H1 (cell line): ENCODE measurements around the gene RELN. TPM values are rescaled to one million over a fixed set of nuclear protein-coding genes. Genes with fewer than 3 reads are reported as not detected.

Source experiments
- CTCF ChIA-PET: fragments of 300-600 bp; sonication (Branson Sonifier 250); formaldehyde crosslinking; loops from one replicate; lab custom pipeline; 2021; ENCODE audit not compliant: partially characterized antibody; lab: Charles Lee
- POLR2A ChIA-PET: fragments of 300-600 bp; sonication (Branson Sonifier 250); formaldehyde crosslinking; loops from one replicate; lab custom pipeline; 2021; ENCODE audit warnings: inconsistent platforms; ENCODE audit not compliant: partially characterized antibody; lab: Charles Lee
- DNase-seq, 2 experiments: peaks; one replicate each; pipeline versions ENCODE4 v3.0.0 to v3.0.0-alpha.2; 2010 to 2022; ENCODE audit warnings: low spot score in 2 of 2, low read depth in 1 of 2, mixed read lengths in 1 of 2
- FAIRE-seq: peaks from 2 replicates; lab custom pipeline; 2011; peaks lifted over from hg19 to GRCh38; lab: Jason Lieb, UNC
- H2AFZ ChIP-seq: 2 replicates; pipeline ENCODE4 v1.8.1; 2012; ENCODE audit warnings: low read length, inconsistent platforms
- H2AK5ac ChIP-seq: 2 replicates; pipeline ENCODE4 v1.6.1; 2013; ENCODE audit warnings: low read depth, low read length
- H2BK120ac ChIP-seq: replicated peaks from 2 replicates; pipeline ENCODE3; 2013; ENCODE audit warnings: low read depth, low read length, inconsistent platforms
- H2BK12ac ChIP-seq: 2 replicates; pipeline ENCODE4 v1.6.1; 2013; ENCODE audit warnings: low read depth, low read length
- H2BK15ac ChIP-seq: 2 replicates; pipeline ENCODE4 v1.6.1; 2013; ENCODE audit warnings: low read length
- H2BK20ac ChIP-seq: 2 replicates; pipeline ENCODE4 v1.6.1; 2013; ENCODE audit warnings: low read length
- H2BK5ac ChIP-seq: 2 replicates; pipeline ENCODE4 v1.6.1; 2013; ENCODE audit warnings: low read depth, low read length
- H3K14ac ChIP-seq: 2 replicates; pipeline ENCODE4 v1.6.1; 2013; ENCODE audit warnings: inconsistent platforms; ENCODE audit not compliant: insufficient read length
- H3K18ac ChIP-seq: 2 replicates; pipeline ENCODE4 v1.6.1; 2013; ENCODE audit warnings: low read length; ENCODE audit errors: extremely low read depth
- H3K23ac ChIP-seq: 2 replicates; pipeline ENCODE4 v1.6.1; 2013; ENCODE audit warnings: inconsistent platforms; ENCODE audit not compliant: insufficient read length
- H3K23me2 ChIP-seq: 2 replicates; pipeline ENCODE4 v1.6.1; 2013; ENCODE audit warnings: low read depth, low read length
- H3K27ac ChIP-seq: 2 replicates; pipeline ENCODE4 v1.6.1; 2011; ENCODE audit warnings: low read depth, low read length, inconsistent platforms
- H3K27me3 ChIP-seq, 4 experiments: replicated peaks in 1 of 4; 1 replicate in 1 of 4; 2 replicates in 3 of 4; pipeline versions ENCODE4 v1.6.1 to v1.8.1; 2011 to 2013; ENCODE audit warnings: low read length in 3 of 4, mild to moderate bottlenecking in 3 of 4, inconsistent platforms in 2 of 4, mixed read lengths in 2 of 4, moderate library complexity in 1 of 4; ENCODE audit not compliant: control insufficient read depth in 3 of 4, insufficient read depth in 3 of 4; ENCODE audit errors: extremely low read depth in 1 of 4
- H3K36me3 ChIP-seq, 4 experiments: 2 replicates each; pipeline versions ENCODE4 v1.6.1 to v1.8.1; 2011 to 2013; ENCODE audit warnings: mild to moderate bottlenecking in 4 of 4, low read length in 3 of 4, moderate library complexity in 2 of 4, control low read depth in 1 of 4, inconsistent platforms in 1 of 4; ENCODE audit not compliant: insufficient read depth in 4 of 4, control insufficient read depth in 2 of 4
- H3K4ac ChIP-seq: replicated peaks from 2 replicates; pipeline ENCODE3; 2013; ENCODE audit warnings: low read length, low read depth, mixed read lengths, inconsistent platforms; ENCODE audit not compliant: insufficient read length
- H3K4me1 ChIP-seq, 4 experiments: replicated peaks in 1 of 4; 1 replicate in 1 of 4; 2 replicates in 3 of 4; pipeline versions ENCODE4 v1.6.1 to v1.8.1; 2011 to 2013; ENCODE audit warnings: low read length in 3 of 4, inconsistent platforms in 2 of 4, mixed read lengths in 1 of 4; ENCODE audit not compliant: insufficient read depth in 4 of 4, control insufficient read depth in 3 of 4
- H3K4me2 ChIP-seq, 2 experiments: 2 replicates each; pipeline versions ENCODE4 v1.6.1 to v1.8.1; 2011 to 2013; ENCODE audit warnings: low read depth in 2 of 2, low read length in 2 of 2, control low read depth in 1 of 2, inconsistent platforms in 1 of 2, mild to moderate bottlenecking in 1 of 2; ENCODE audit not compliant: insufficient read depth in 1 of 2
- H3K4me3 ChIP-seq, 4 experiments: fragments of 200-600, 300-600 bp in 1 of 4; sonication (generic), shearing (Covaris generic), sonication (Bioruptor Twin) in 1 of 4; 2 replicates each; pipeline versions ENCODE4 v1.5.1 to v1.8.1; 2011 to 2016; ENCODE audit warnings: low read length in 4 of 4, low read depth in 3 of 4, control low read depth in 2 of 4, inconsistent platforms in 2 of 4, mild to moderate bottlenecking in 2 of 4, mixed read lengths in 1 of 4, moderate library complexity in 1 of 4; ENCODE audit not compliant: insufficient read depth in 2 of 4; ENCODE audit errors: extremely low read depth in 1 of 4
- H3K56ac ChIP-seq: replicated peaks from 2 replicates; pipeline ENCODE3; 2013; ENCODE audit warnings: low read depth, mild to moderate bottlenecking, mixed read lengths, low read length, inconsistent platforms; ENCODE audit not compliant: insufficient read length
- H3K79me1 ChIP-seq: 2 replicates; pipeline ENCODE4 v1.6.1; 2013; ENCODE audit warnings: low read depth, low read length, control low read depth
- H3K79me2 ChIP-seq, 2 experiments: 2 replicates each; pipeline versions ENCODE4 v1.6.1 to v1.8.1; 2012 to 2013; ENCODE audit warnings: low read length in 2 of 2, mild to moderate bottlenecking in 2 of 2, inconsistent platforms in 1 of 2; ENCODE audit not compliant: insufficient read depth in 2 of 2, control insufficient read depth in 1 of 2
- H3K9ac ChIP-seq, 4 experiments: replicated peaks in 1 of 4; 1 replicate in 1 of 4; 2 replicates in 3 of 4; pipeline versions ENCODE4 v1.6.1 to v1.8.1; 2011 to 2013; ENCODE audit warnings: low read depth in 3 of 4, low read length in 3 of 4, control low read depth in 2 of 4, mild to moderate bottlenecking in 2 of 4, moderate library complexity in 2 of 4, inconsistent platforms in 1 of 4; ENCODE audit errors: extremely low read depth in 1 of 4
- H3K9me3 ChIP-seq, 2 experiments: 2 replicates each; pipeline versions ENCODE4 v1.6.1 to v1.8.1; 2012 to 2013; ENCODE audit warnings: mild to moderate bottlenecking in 2 of 2, moderate library complexity in 2 of 2, control low read depth in 1 of 2, inconsistent platforms in 1 of 2, low read depth in 1 of 2, low read length in 1 of 2, mixed read lengths in 1 of 2; ENCODE audit not compliant: insufficient read depth in 2 of 2
- H4K20me1 ChIP-seq, 2 experiments: replicated peaks in 1 of 2; 2 replicates each; pipeline versions ENCODE3 to v1.8.1; 2011 to 2013; ENCODE audit warnings: inconsistent platforms in 2 of 2, low read length in 2 of 2, mild to moderate bottlenecking in 1 of 2; ENCODE audit not compliant: insufficient read depth in 2 of 2, control insufficient read depth in 1 of 2
- H4K5ac ChIP-seq: 2 replicates; pipeline ENCODE4 v1.6.1; 2013; ENCODE audit warnings: low read length, low read depth, mixed read lengths, inconsistent platforms; ENCODE audit not compliant: insufficient read length
- H4K8ac ChIP-seq: 2 replicates; pipeline ENCODE4 v1.8.0; 2013; ENCODE audit warnings: mild to moderate bottlenecking, moderate library complexity, low read length, inconsistent platforms; ENCODE audit not compliant: insufficient read depth; ENCODE audit errors: extremely low read depth
- H4K91ac ChIP-seq: replicated peaks from 2 replicates; pipeline ENCODE3; 2013; ENCODE audit warnings: low read length, mixed read lengths, inconsistent platforms; ENCODE audit not compliant: insufficient read length
- ATF3 ChIP-seq: IDR thresholded peaks from 2 replicates; pipeline ENCODE4 v1.6.1; 2011; ENCODE audit warnings: low read depth, mild to moderate bottlenecking, low read length; ENCODE audit not compliant: insufficient read depth
- PHF8 ChIP-seq: fragments of 200-600 bp; sonication (generic); conservative IDR thresholded peaks from 2 replicates; pipeline ENCODE4 v1.7.1; 2012; ENCODE audit warnings: low read depth, mild to moderate bottlenecking, inconsistent platforms, low read length, moderate library complexity
- WGBS, 2 experiments: shearing (Covaris generic) in 1 of 2; methylation state at CpG; one replicate each; pipeline versions ENCODE4 v1.1.6 to v1.1.7; 2013 to 2015; ENCODE audit warnings: low lambda C conversion rate in 2 of 2, mixed read lengths in 2 of 2, inconsistent platforms in 1 of 2, low coverage in 1 of 2, missing lambda C conversion rate in 1 of 2; ENCODE audit not compliant: insufficient replicate concordance in 2 of 2, insufficient coverage in 1 of 2, insufficient read length in 1 of 2; ENCODE audit errors: extremely low coverage in 1 of 2, missing lambda C conversion rate in 1 of 2; 5-methylcytosine and 5-hydroxymethylcytosine counted together
- polyA plus RNA-seq, 7 experiments: library from polyadenylated mRNA; depleted of rRNA in 3 of 7; stranded (reverse) in 5 of 7; unstranded in 2 of 7; fragments of >200 nt in 5 of 7; fragments of 200-250 nt in 2 of 7; gene quantifications; 1 replicate in 5 of 7; 2 replicates in 1 of 7; 4 replicates in 1 of 7; pipeline versions ENCODE4 v1.2.1 to v1.2.3, GENCODE V29; 2011 to 2013; ENCODE audit warnings: missing spikeins in 2 of 7, mixed read lengths in 2 of 7
- total RNA-seq: library from RNA; stranded (reverse); fragmentation: NEBNext Ultra II Directional; extraction: Animal tissue kit (Norgen Biotek cat#: 25700); gene quantifications from 2 replicates; pipeline ENCODE4 v1.2.1, GENCODE V29; 2021

Gene RELN
- total and polyA plus RNA-seq, 2 of the 8 experiments (the other 6 are each of a cell fraction or from before 2014, with no cell fraction given): 0.03 to 0.07 TPM

- H3K4me1 ChIP-seq: peaks cover 0 to 3% (median 1%) of the 10 kb centered on the region in 4 experiments; a peak in 4 of 7 replicates
- H3K79me1 ChIP-seq: no peaks in the 10 kb centered on the region
- H3K27ac ChIP-seq: no peak overlapping the region
- H4K5ac ChIP-seq: no peak overlapping the region
- H3K14ac ChIP-seq: no peak overlapping the region
- H3K23me2 ChIP-seq: no peaks in the 10 kb centered on the region
- DNase-seq (no peak), FAIRE-seq (no peak)
- peak overlapping the region in 1 of 2 experiments; percentile 26; a peak in 1 of 4 replicates for H3K4me2 ChIP-seq
- peak overlapping the region in 1 of 4 experiments; percentile 13; a peak in 1 of 8 replicates for H3K4me3 ChIP-seq
- no peak overlapping the region for H3K4ac ChIP-seq
- H2BK15ac ChIP-seq: no peak overlapping the region
- ChIA-PET CTCF (interaction anchor here (1.8 kb wide), 1 partner anchor 193 kb away, joined by 6 read pairs; no protein-coding TSS in a partner anchor), POLR2A (no interaction called here)
- H3K56ac ChIP-seq: no peak overlapping the region
- no peaks in the 10 kb centered on the region for H3K79me2 ChIP-seq
- no peak overlapping the region for H4K91ac ChIP-seq
- no peaks in the 10 kb centered on the region for H3K27me3 ChIP-seq
- H4K20me1 ChIP-seq: no peaks in the 10 kb centered on the region
- no peak overlapping the region for H4K8ac ChIP-seq
- TF ChIP-seq ATF3 (no peak), PHF8 (no peak)
- no peak overlapping the region for H2BK120ac ChIP-seq
- H3K18ac ChIP-seq: no peak overlapping the region
- H3K9me3 ChIP-seq: no peaks in the 10 kb centered on the region
- no peak overlapping the region for H2AK5ac ChIP-seq
- H3K36me3 ChIP-seq: no peaks in the 10 kb centered on the region
- H2BK12ac ChIP-seq: no peak overlapping the region
- H2AFZ ChIP-seq: no peak overlapping the region
- no peak overlapping the region for H3K9ac ChIP-seq
- H3K23ac ChIP-seq: no peak overlapping the region
- no peak overlapping the region for H2BK20ac ChIP-seq
- 36% methylated on average over 3 of the region's 3 CpGs; no CpG with 5 or more reads in 1 of the 2 experiments for WGBS, 2 experiments
- no peak overlapping the region for H2BK5ac ChIP-seq
Measured at GRCh38 chr7:103765901-103766300, 223.6 kb downstream of the RELN start.
